RCC 7860 (cell line): ENCODE measurements around the gene TRAF7.
A peak's percentile ranks its signal among the peaks of the same experiment; 100 is the strongest.

Experiments used
- DNase-seq: peaks from one replicate; pipeline ENCODE4 v3.0.0-alpha.2; 2015; ENCODE audit warnings: low spot score
- FAIRE-seq: peaks from 2 replicates; lab custom pipeline; 2012; peaks lifted over from hg19 to GRCh38; lab: Jason Lieb, UNC

Gene TRAF7

GRCh38 chr16:2162676-2163118 is 7.1 kb downstream of the TRAF7 start:
- no peak for FAIRE-seq
- no peak for DNase-seq

GRCh38 chr16:2163211-2163881 is 7.8 kb downstream of the TRAF7 start:
- DNase-seq (peak; percentile 25), FAIRE-seq (no peak)

GRCh38 chr16:2165861-2166260 is 10.3 kb downstream of the TRAF7 start:
- FAIRE-seq: no peak

GRCh38 chr16:2166263-2167067 is 10.9 kb downstream of the TRAF7 start:
- FAIRE-seq (no peak), DNase-seq (no peak)

More at GRCh38 chr16:2165861-2166260, 10.3 kb downstream of the TRAF7 start:
- no peak for DNase-seq

- no peak for FAIRE-seq
- DNase-seq: no peak
These were observed 11.6 kb downstream of the TRAF7 start for GRCh38 chr16:2167068-2167638.

GRCh38 chr16:2170080-2170479 is 14.5 kb downstream of the TRAF7 start:
- FAIRE-seq (no peak), DNase-seq (no peak)

GRCh38 chr16:2170587-2171435 is 15.2 kb downstream of the TRAF7 start:
- DNase-seq: no peak
- FAIRE-seq: no peak

GRCh38 chr16:2171601-2172178 is 16.1 kb downstream of the TRAF7 start:
- no peak for FAIRE-seq

GRCh38 chr16:2172688-2173335 is 17.2 kb downstream of the TRAF7 start:
- FAIRE-seq (no peak), DNase-seq (no peak)

More at GRCh38 chr16:2171601-2172178, 16.1 kb downstream of the TRAF7 start:
- no peak for DNase-seq

- FAIRE-seq (no peak), DNase-seq (no peak)
These were observed 17.8 kb downstream of the TRAF7 start for GRCh38 chr16:2173366-2173765.

- DNase-seq: no peak
These were observed 18.3 kb downstream of the TRAF7 start for GRCh38 chr16:2173916-2174315.

GRCh38 chr16:2174396-2175131 is 19.0 kb downstream of the TRAF7 start:
- no peak for FAIRE-seq
- no peak for DNase-seq

More at GRCh38 chr16:2173916-2174315, 18.3 kb downstream of the TRAF7 start:
- no peak for FAIRE-seq

- DNase-seq (no peak), FAIRE-seq (no peak)
These were observed 19.9 kb downstream of the TRAF7 start for GRCh38 chr16:2175454-2175853.

GRCh38 chr16:2176047-2176446 is 20.5 kb downstream of the TRAF7 start:
- DNase-seq (no peak), FAIRE-seq (no peak)

- FAIRE-seq (no peak), DNase-seq (no peak)
These were observed 21.5 kb downstream of the TRAF7 start for GRCh38 chr16:2177101-2177500.

- DNase-seq (no peak), FAIRE-seq (no peak)
These were observed 22.0 kb downstream of the TRAF7 start for GRCh38 chr16:2177561-2177960.

- DNase-seq (no peak), FAIRE-seq (no peak)
These were observed 22.9 kb downstream of the TRAF7 start for GRCh38 chr16:2178321-2179106.

- no peak for DNase-seq
- FAIRE-seq: no peak
These were observed 23.5 kb downstream of the TRAF7 start for GRCh38 chr16:2179107-2179501.

- DNase-seq (no peak), FAIRE-seq (no peak)
These were observed 24.0 kb downstream of the TRAF7 start for GRCh38 chr16:2179576-2179975.
